SK-N-SH treated with all-trans-retinoic acid at 6 μM for 48 hours (cell line): ENCODE measurements around the gene HOXD8.

Source experiments
- ATAC-seq: fragments of 200-7000 bp; cut with Tn5 transposase; 3 replicates; pipeline ENCODE4 v1.9.1; 2020; ENCODE audit warnings: mild to moderate bottlenecking, moderate library complexity
- ARNTL ChIP-seq: fragments of 450-650 bp; formaldehyde crosslinking; IDR thresholded peaks from 2 replicates; pipeline ENCODE4 v1.5.0; 2020; ENCODE audit warnings: low read depth, mild to moderate bottlenecking, moderate library complexity, borderline replicate concordance
- BACH2 ChIP-seq: fragments of 250-450 bp; sonication (Bioruptor Pico); IDR thresholded peaks from 2 replicates; pipeline ENCODE4 v1.9.0; 2021; ENCODE audit warnings: mild to moderate bottlenecking, borderline replicate concordance
- CREB5 ChIP-seq: fragments of 250-450 bp; sonication (Bioruptor Pico); IDR thresholded peaks from 2 replicates; pipeline ENCODE4 v1.5.1; 2020; ENCODE audit warnings: low read depth, mild to moderate bottlenecking, moderate library complexity
- CSDC2 ChIP-seq: fragments of 250-450 bp; sonication (Bioruptor Pico); IDR thresholded peaks from 2 replicates; pipeline ENCODE4 v1.5.0; 2020; ENCODE audit warnings: mild to moderate bottlenecking, moderate library complexity
- CSRNP3 ChIP-seq: fragments of 250-450 bp; sonication (Bioruptor Pico); IDR thresholded peaks from 2 replicates; pipeline ENCODE4 v1.5.1; 2021; ENCODE audit warnings: mild to moderate bottlenecking, moderate library complexity
- ESRRG ChIP-seq: fragments of 250-450 bp; sonication (Bioruptor Pico); IDR thresholded peaks from 2 replicates; pipeline ENCODE4 v1.6.1; 2021; ENCODE audit warnings: mild to moderate bottlenecking
- GLIS3 ChIP-seq: fragments of 250-450 bp; sonication (Bioruptor Pico); IDR thresholded peaks from 2 replicates; pipeline ENCODE4 v1.5.0; 2020; ENCODE audit warnings: mild to moderate bottlenecking, moderate library complexity
- ISL1 ChIP-seq: fragments of 250-450 bp; sonication (Bioruptor Pico); IDR thresholded peaks from 2 replicates; pipeline ENCODE4 v2.1.2; 2022; ENCODE audit warnings: mild to moderate bottlenecking, moderate library complexity
- OSR1 ChIP-seq: fragments of 250-450 bp; sonication (Bioruptor Pico); IDR thresholded peaks from 2 replicates; pipeline ENCODE4 v1.8.0; 2022; ENCODE audit warnings: moderate library complexity, mild to moderate bottlenecking, inconsistent platforms
- PATZ1 ChIP-seq: fragments of 250-450 bp; sonication (Bioruptor Pico); IDR thresholded peaks from 2 replicates; pipeline ENCODE4 v1.8.0; 2020; ENCODE audit warnings: mild to moderate bottlenecking, moderate library complexity, borderline replicate concordance
- POU6F1 ChIP-seq: fragments of 250-450 bp; sonication (Bioruptor Pico); IDR thresholded peaks from 2 replicates; pipeline ENCODE4 v1.8.0; 2021; ENCODE audit warnings: low read depth, mild to moderate bottlenecking, moderate library complexity, borderline replicate concordance
- PPARA ChIP-seq: fragments of 250-450 bp; sonication (Bioruptor Pico); IDR thresholded peaks from 2 replicates; pipeline ENCODE4 v1.5.0; 2020; ENCODE audit warnings: mild to moderate bottlenecking, borderline replicate concordance
- SNAI2 ChIP-seq: fragments of 250-450 bp; sonication (Bioruptor Pico); IDR thresholded peaks from 2 replicates; pipeline ENCODE4 v1.5.0; 2020; ENCODE audit warnings: mild to moderate bottlenecking, moderate library complexity
- TCF4 ChIP-seq: fragments of 250-450 bp; sonication (Bioruptor Pico); IDR thresholded peaks from 2 replicates; pipeline ENCODE4 v1.8.0; 2021; ENCODE audit warnings: mild to moderate bottlenecking, moderate library complexity, borderline replicate concordance
- TOX ChIP-seq: fragments of 250-450 bp; sonication (Bioruptor Pico); IDR thresholded peaks from 2 replicates; pipeline ENCODE4 v1.8.0; 2021; ENCODE audit warnings: mild to moderate bottlenecking, moderate library complexity, borderline replicate concordance
- ZC3H10 ChIP-seq: fragments of 250-450 bp; sonication (Bioruptor Pico); IDR thresholded peaks from 2 replicates; pipeline ENCODE4 v1.5.1; 2021; ENCODE audit warnings: mild to moderate bottlenecking, moderate library complexity
- ZFP3 ChIP-seq: fragments of 250-450 bp; sonication (Bioruptor Pico); IDR thresholded peaks from 2 replicates; pipeline ENCODE4 v1.5.0; 2020; ENCODE audit warnings: mild to moderate bottlenecking, moderate library complexity
- ZFP30 ChIP-seq: fragments of 450-650 bp; formaldehyde crosslinking; IDR thresholded peaks from 2 replicates; pipeline ENCODE4 v1.5.0; 2022; ENCODE audit warnings: mild to moderate bottlenecking, moderate library complexity
- ZNF565 ChIP-seq: fragments of 450-650 bp; formaldehyde crosslinking; conservative IDR thresholded peaks from 2 replicates; pipeline ENCODE4 v1.5.0; 2020; ENCODE audit warnings: low read depth, mild to moderate bottlenecking, moderate library complexity
- ZNF70 ChIP-seq: fragments of 450-650 bp; formaldehyde crosslinking; IDR thresholded peaks from 2 replicates; pipeline ENCODE4 v1.5.0; 2020; ENCODE audit warnings: mild to moderate bottlenecking, moderate library complexity
- ZNF8 ChIP-seq: fragments of 450-650 bp; formaldehyde crosslinking; IDR thresholded peaks from 2 replicates; pipeline ENCODE4 v1.5.0; 2020; ENCODE audit warnings: mild to moderate bottlenecking, moderate library complexity

HOXD8 gene

GRCh38 chr2:176092270-176093144 is 37.0 kb upstream of the HOXD8 start, which contains the start of gene HOXD13:
TSS of gene HOXD13 (plus strand) at chr2:176092721. CDS start at chr2:176092891, 170 bp downstream.
- TF ChIP-seq ISL1 = no peak
- no peak for TF ChIP-seq ZFP30
- ATAC-seq = no peak

- ATAC-seq = peak; percentile 33
- TF ChIP-seq SNAI2 (CRISPR knock-in tag) = no peak
- TF ChIP-seq ARNTL (CRISPR knock-in tag) = no peak
- TF ChIP-seq CSDC2 (CRISPR knock-in tag) = no peak
- TF ChIP-seq CSRNP3 (CRISPR knock-in tag) = no peak
- TF ChIP-seq ESRRG (CRISPR knock-in tag) = no peak
- no peak for TF ChIP-seq PPARA (CRISPR knock-in tag)
- no peak for TF ChIP-seq ZFP30
- TF ChIP-seq ZNF8 (CRISPR knock-in tag) = no peak
- TF ChIP-seq ZFP3 (CRISPR knock-in tag) = no peak
- TF ChIP-seq POU6F1 (CRISPR knock-in tag) = no peak
- no peak for TF ChIP-seq GLIS3
Measured at GRCh38 chr2:176093145-176093897, 36.2 kb upstream of the HOXD8 start.

GRCh38 chr2:176093898-176094249 is 35.6 kb upstream of the HOXD8 start:
- TF ChIP-seq TOX (CRISPR knock-in tag) = no peak
- TF ChIP-seq CREB5 = no peak
- TF ChIP-seq ARNTL (CRISPR knock-in tag) = no peak
- TF ChIP-seq GLIS3 = no peak
- TF ChIP-seq, all 23 proteins: peak for 0
- ATAC-seq = no peak

GRCh38 chr2:176094349-176094748 is 35.2 kb upstream of the HOXD8 start:
- no peak for ATAC-seq
- TF ChIP-seq BACH2 (CRISPR knock-in tag) (no peak), CSRNP3 (CRISPR knock-in tag) (no peak), CREB5 (no peak), TCF4 (CRISPR knock-in tag) (no peak), ZFP30 (no peak), ZNF70 (CRISPR knock-in tag) (no peak), PATZ1 (CRISPR knock-in tag) (no peak), ZNF8 (CRISPR knock-in tag) (no peak), GLIS3 (no peak), PPARA (CRISPR knock-in tag) (no peak), SNAI2 (CRISPR knock-in tag) (no peak), ARNTL (CRISPR knock-in tag) (no peak), ZFP3 (CRISPR knock-in tag) (no peak), POU6F1 (CRISPR knock-in tag) (no peak), CSDC2 (CRISPR knock-in tag) (no peak), OSR1 (no peak), ZNF565 (CRISPR knock-in tag) (no peak), ZC3H10 (CRISPR knock-in tag) (no peak), TOX (CRISPR knock-in tag) (no peak), ESRRG (CRISPR knock-in tag) (no peak)
- TF ChIP-seq, all 23 proteins: peak for 0
